Activated naive CD4-positive, alpha-beta T cell treated with anti-CD3 and anti-CD28 coated beads, Interleukin-2, amount 10 ng/mL, durations not matched to agents 5 hours and 36 hours (primary cell): ENCODE measurements around the gene LRRC23. TPM values are rescaled to one million over a fixed set of nuclear protein-coding genes. Genes with fewer than 3 reads are reported as not detected.

Experiments used
- microRNA-seq: library from miRNA; unstranded; fragments of <30 nt; microRNA quantifications from one replicate; pipeline ENCODE4 v1.2.0, GENCODE V29; 2022; ENCODE audit warnings: borderline microRNAs expressed, borderline replicate concordance
- total RNA-seq, 2 experiments: library from RNA; stranded (reverse); gene quantifications; one replicate each; pipeline ENCODE4 v1.2.3, GENCODE V29; 2021

Gene LRRC23, protein sequence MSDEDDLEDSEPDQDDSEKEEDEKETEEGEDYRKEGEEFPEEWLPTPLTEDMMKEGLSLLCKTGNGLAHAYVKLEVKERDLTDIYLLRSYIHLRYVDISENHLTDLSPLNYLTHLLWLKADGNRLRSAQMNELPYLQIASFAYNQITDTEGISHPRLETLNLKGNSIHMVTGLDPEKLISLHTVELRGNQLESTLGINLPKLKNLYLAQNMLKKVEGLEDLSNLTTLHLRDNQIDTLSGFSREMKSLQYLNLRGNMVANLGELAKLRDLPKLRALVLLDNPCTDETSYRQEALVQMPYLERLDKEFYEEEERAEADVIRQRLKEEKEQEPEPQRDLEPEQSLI
- 1 to 10 TPM; 3.0 to 3.8 TPM for total RNA-seq

DNA sequence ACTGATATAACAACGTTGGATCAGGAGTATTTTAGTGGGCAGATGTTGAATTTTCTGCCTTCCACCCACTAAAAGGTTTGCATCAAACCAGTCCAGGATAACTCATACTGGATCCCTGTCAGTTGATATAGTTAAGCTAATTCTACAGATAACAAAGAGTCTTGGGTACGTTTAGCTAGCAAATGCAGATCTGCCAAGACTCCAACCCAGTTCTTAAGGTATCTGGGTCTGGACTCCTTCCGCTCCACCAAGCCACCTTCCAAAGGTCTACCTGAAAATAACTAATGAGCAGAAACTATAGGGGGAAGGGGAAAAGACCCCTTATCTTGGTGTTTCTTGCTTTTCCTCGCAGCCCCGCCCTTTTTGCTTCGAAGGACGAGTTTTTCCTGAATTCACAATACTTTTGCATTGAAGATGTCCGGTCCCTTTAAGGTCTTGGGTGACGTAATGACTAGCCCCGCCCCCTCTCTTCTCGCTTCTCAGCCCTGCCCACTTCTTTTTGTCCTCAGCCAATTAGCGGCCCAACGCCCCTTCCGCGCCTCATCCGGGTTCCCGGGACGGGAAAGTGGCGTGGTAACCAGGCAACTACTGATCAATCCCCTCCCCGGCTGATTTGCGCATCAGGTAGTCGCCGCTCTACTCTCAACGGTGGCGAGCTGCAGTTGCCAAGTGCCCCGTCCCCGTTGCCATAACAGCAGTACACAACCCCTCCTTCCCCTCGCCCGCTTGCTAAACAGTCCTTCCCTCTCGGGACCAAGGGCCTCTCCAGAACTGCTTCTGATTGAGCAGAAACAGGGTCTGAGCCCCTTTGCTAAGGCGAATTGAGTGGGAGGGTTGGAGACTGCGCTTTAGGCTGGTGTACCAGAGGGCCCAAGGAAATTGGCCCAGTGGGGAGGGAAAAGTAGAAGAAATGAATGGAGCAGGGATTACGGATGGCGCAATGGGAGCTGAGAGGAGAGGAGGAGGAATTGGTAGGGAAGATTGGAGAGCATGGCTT is at the start of gene LRRC23:
Gene LRRC23, plus strand, starts transcription at position 543 of the 997 bp plus-strand sequence. CDS start 812 bp downstream, outside the sequence.

DNA sequence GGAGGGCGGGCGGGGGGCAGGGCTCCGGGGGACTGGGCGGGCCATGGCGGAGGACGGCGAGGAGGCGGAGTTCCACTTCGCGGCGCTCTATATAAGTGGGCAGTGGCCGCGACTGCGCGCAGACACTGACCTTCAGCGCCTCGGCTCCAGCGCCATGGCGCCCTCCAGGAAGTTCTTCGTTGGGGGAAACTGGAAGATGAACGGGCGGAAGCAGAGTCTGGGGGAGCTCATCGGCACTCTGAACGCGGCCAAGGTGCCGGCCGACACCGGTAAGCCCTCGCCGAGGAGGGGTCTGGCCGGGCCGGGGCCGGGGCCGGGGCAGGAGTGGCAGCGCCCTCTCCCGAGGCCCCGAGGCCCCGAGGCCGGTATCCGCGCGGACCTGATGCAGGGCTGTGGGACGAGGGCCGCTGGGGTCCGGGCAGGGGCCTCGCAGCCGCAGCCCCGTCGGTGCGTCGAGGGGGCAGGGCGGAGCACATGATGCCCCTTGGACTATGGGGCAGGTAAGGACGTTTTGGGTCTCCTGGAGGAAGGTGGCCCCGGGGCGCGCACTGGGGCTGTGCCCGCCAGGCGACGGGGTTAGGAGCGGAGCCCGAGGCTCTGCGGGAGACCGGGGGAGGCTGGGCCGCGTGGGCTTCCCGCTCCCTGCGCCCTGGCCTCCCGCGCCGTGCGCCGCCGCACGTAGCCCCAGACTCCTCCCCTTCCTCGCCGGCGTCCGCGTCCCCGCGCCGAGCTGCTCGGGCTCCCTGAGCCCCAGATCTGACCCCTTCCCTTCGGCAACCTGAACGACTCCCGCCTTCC is 37.0 kb upstream of the LRRC23 start, which contains the start of gene TPI1:
Gene TPI1, plus strand, starts transcription at position 119 of the 798 bp plus-strand sequence. Its CDS starts 36 bp downstream, at position 155.

DNA sequence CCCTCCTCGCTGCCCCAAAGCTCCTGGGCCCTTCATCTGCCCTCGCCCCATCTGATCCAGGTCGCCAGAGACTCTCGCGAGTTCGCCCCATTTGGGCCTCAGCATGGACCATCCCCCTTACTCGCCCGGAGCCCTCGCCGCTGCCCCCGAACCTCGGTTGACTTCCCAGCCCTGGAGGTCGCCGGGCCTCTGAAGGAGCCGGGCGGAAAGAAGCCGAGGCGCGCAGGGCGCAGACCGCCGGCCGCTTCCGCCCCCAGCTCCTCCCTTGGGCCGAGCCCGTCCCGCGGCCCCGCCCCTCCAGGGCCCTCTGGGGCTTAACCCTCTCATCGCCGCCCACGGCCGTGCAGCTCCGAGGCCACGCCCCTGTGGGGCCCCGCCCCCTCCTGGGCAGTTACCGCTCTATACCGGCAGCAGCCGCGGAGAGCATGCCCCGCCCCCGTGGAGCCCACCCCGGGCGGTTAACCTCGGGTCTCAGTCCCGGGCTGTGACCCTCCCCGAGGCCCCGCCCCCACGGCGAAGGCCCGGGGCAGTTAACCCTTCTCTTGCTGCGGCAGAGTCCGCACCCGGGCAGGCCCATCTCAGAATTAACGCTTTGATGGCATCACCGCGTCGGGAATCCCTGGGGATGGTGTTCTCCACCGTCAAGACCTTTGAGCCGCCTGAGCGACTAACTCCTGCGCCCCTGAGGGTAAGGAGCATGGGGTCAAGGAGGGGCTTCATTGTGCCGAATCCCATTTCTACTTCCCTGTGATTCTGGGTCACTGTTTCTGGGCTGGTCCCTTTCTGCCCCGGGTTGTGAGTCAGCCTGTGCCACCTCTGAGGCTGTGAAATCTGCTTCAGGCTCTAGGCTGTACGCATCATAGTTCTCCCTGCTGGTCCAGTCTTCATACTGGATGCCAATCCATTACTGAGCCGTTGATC is 31.3 kb upstream of the LRRC23 start, which contains the start of gene SPSB2:
Gene SPSB2, minus strand, starts transcription at position 210 of the 921 bp plus-strand sequence. CDS start 402 bp downstream, outside the sequence.

DNA sequence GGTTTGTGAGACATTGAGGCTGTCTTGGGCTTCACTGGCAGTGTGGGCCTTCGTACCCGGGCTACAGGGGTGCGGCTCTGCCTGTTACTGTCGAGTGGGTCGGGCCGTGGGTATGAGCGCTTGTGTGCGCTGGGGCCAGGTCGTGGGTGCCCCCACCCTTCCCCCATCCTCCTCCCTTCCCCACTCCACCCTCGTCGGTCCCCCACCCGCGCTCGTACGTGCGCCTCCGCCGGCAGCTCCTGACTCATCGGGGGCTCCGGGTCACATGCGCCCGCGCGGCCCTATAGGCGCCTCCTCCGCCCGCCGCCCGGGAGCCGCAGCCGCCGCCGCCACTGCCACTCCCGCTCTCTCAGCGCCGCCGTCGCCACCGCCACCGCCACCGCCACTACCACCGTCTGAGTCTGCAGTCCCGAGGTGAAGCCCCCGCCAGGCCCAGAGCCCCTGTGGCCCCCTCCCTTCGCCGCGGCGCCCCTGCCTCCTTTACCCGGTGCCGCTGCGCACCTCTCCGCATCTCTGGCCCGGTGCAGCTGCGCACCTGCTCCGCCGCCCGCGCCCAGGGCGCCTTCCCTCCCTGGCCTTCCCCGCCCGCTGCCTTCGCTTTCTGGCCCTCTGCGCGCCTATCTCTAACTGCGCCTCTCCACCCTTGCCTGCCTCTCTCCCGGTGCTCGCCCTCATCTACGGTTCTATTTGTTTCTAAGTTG is 9.8 kb downstream of the LRRC23 start, which contains the start of gene ENO2:
Gene ENO2, plus strand, starts transcription at position 335 of the 701 bp plus-strand sequence. CDS start 1,253 bp downstream, outside the sequence.

DNA sequence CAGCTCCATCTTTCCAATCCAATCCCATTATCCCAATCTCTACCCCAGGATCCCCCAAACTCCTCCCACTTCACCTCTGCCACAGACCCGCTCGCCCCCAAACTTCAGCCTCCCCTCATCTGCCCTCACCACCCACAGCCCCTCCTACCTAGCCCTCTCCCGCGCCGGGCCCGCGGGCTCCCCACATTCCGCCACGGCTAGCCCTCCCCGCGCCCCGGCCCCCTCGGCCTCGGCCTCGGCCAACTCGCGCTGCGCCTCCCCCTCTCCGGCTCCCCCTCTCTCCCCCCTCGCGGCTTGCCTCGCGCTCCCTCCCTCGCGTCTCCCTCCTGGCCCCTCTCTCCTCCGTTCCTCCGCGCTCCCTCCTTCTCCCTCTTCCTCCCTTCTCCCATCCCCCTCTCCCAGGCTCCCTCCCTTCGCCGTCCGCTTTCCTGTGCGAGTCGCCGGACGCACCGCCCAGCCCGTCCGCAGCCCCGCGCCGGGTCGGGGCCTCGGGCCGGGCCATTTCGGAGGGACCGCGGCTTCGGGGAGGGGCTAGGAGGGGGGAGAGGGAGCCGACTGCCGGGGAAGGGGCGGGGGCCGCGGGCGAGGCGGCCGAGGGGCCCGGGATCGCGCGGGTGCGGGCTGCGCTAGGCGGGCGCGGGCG is 22.9 kb downstream of the LRRC23 start, which contains the start of gene ATN1:
Gene ATN1, plus strand, starts transcription at position 581 of the 643 bp plus-strand sequence. CDS start 6,043 bp downstream, outside the sequence.

DNA sequence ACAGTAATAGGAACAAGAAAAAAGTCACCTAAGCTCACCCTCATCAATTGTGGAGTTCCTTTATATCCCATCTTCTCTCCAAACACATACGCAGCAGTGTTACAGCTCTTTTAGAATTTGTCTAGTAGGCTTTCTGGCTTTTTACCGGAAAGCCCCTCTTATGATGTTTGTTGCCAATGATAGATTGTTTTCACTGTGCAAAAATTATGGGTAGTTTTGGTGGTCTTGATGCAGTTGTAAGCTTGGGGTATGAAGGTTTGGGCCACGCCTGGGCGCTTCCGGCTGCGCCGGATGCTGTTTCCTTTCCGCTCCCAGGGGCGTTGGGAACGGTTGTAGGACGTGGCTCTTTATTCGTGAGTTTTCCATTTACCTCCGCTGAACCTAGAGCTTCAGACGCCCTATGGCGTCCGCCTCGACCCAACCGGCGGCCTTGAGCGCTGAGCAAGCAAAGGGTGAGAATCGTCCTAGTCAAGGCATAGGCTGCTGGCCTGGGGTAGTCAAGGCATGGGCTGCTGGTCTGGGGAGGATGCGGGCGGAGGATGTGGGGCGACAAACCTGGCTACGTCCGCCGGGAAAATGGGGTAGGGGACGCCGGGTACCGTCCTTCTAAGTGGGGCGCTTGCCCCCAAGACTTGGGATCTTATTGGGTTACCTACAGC is 39.2 kb downstream of the LRRC23 start, which contains the start of the genes C12orf57 and RNU7-1:
Gene C12orf57, plus strand, starts transcription at position 301 of the 659 bp plus-strand sequence. Its CDS starts 100 bp downstream, at position 401.
Gene RNU7-1, plus strand, starts transcription at position 95 of the 659 bp plus-strand sequence.

DNA sequence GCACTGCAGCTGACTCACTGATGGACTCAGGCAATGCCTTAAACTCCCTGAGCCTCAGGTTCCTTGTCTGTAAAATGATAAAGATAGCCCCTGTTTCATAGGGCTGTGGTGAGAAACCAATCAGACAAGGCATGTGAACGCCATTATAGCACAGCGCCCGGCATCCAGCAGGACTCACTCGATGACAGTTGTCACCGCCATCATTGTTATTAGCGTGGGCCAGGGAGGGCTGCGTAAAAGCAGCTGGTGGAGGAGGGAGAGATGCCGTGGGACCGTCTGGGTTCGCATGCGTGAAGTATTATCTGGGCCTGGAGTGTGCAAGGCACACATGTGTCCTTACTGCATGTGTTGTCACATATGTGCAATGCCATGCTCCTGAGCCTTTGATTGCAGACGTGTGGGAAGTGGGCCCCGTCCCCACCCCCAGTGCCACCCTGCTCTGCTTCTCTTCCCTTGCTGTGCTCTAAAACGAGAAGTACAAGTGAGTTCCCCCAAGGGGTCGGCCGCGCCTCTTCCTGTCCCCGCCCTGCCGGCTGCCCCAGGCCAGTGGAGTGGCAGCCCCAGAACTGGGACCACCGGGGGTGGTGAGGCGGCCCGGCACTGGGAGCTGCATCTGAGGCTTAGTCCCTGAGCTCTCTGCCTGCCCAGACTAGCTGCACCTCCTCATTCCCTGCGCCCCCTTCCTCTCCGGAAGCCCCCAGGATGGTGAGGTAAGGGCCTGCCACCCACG is 46.4 kb downstream of the LRRC23 start, which contains the start of gene PTPN6:
Gene PTPN6, plus strand, starts transcription at position 546 of the 730 bp plus-strand sequence. Its CDS starts 157 bp downstream, at position 703.

Small RNA genes within 50 kb of the gene (microRNA-seq; reads per million reads assigned to microRNA genes)
- gene MIR141 (14.2 reads per million, percentile 47 among the genes with 10 or more reads in this experiment), gene MIR200C (204 reads per million, percentile 78 among the genes with 10 or more reads in this experiment)

Other genes starting within 250 kb of the LRRC23 start
- gene ING4, start 241.7 kb upstream of the LRRC23 start, total RNA-seq: 10 to 100 TPM; 43.0 to 45.8 TPM
- 10 to 100 TPM; 81.6 to 84.8 TPM for gene ZNF384, start 215.4 kb upstream of the LRRC23 start, total RNA-seq
- gene PIANP, start 204.0 kb upstream of the LRRC23 start, total RNA-seq: not detected
- 10 to 100 TPM; 25.9 to 26.9 TPM for gene COPS7A, start 180.8 kb upstream of the LRRC23 start, total RNA-seq
- gene MLF2, start 151.7 kb upstream of the LRRC23 start, total RNA-seq: 10 to 100 TPM; 85.0 to 89.9 TPM
- 10 to 100 TPM; 11.7 to 12.2 TPM for gene PTMS, start 138.5 kb upstream of the LRRC23 start, total RNA-seq
- 1 to 10 TPM; 3.2 to 4.0 TPM for gene LAG3, start 132.3 kb upstream of the LRRC23 start, total RNA-seq
- 100 to 1,000 TPM; 215 to 224 TPM for gene CD4, start 115.3 kb upstream of the LRRC23 start, total RNA-seq
- under 1 TPM; 0.17 to 0.23 TPM for gene GPR162, start 83.0 kb upstream of the LRRC23 start, total RNA-seq
- gene P3H3, start 76.4 kb upstream of the LRRC23 start, total RNA-seq: under 1 TPM; 0.46 to 0.96 TPM
- under 1 TPM; 0.10 to 0.45 TPM for gene GNB3, start 63.9 kb upstream of the LRRC23 start, total RNA-seq
- gene CDCA3, start 53.5 kb upstream of the LRRC23 start, total RNA-seq: 10 to 100 TPM; 82.5 to 85.6 TPM
- 100 to 1,000 TPM; 112 to 115 TPM for gene USP5, start 52.7 kb upstream of the LRRC23 start, total RNA-seq
- 1,000 to 10,000 TPM; 1,127 to 1,161 TPM for gene TPI1, start 37.3 kb upstream of the LRRC23 start, total RNA-seq
- gene SPSB2, start 31.5 kb upstream of the LRRC23 start, total RNA-seq: 1 to 10 TPM; 8.0 to 8.7 TPM
- 100 to 1,000 TPM; 146 to 157 TPM for gene ENO2, start 9.8 kb downstream of the LRRC23 start, total RNA-seq
- 10 to 100 TPM; 26.4 to 29.4 TPM for gene ATN1, start 23.1 kb downstream of the LRRC23 start, total RNA-seq
- gene RNU7-1, start 39.0 kb downstream of the LRRC23 start, total RNA-seq: not detected
- 100 to 1,000 TPM; 239 to 248 TPM for gene C12orf57, start 39.2 kb downstream of the LRRC23 start, total RNA-seq
- gene PTPN6, start 46.5 kb downstream of the LRRC23 start, total RNA-seq: 100 to 1,000 TPM; 394 to 402 TPM
- 100 to 1,000 TPM; 216 TPM for gene PHB2, start 65.8 kb downstream of the LRRC23 start, total RNA-seq
- 10 to 100 TPM; 46.4 to 51.7 TPM for gene EMG1, start 66.1 kb downstream of the LRRC23 start, total RNA-seq
- 10 to 100 TPM; 34.7 to 37.2 TPM for gene LPCAT3, start 113.7 kb downstream of the LRRC23 start, total RNA-seq
- 1 to 10 TPM; 1.5 to 1.9 TPM for gene C1S, start 155.9 kb downstream of the LRRC23 start, total RNA-seq
- gene C1R, start 187.6 kb downstream of the LRRC23 start, total RNA-seq: 1 to 10 TPM; 3.1 TPM
- 10 to 100 TPM; 25.9 to 31.3 TPM for gene C1RL, start 204.4 kb downstream of the LRRC23 start, total RNA-seq
- 1 to 10 TPM in 1 of 2 experiments, under 1 TPM in 1; 0.48 to 2.1 TPM for gene RBP5, start 224.1 kb downstream of the LRRC23 start, total RNA-seq
- 100 to 1,000 TPM; 109 to 116 TPM for gene CLSTN3, start 225.5 kb downstream of the LRRC23 start, total RNA-seq